NCI-H1105 (cell line): ENCODE measurements around the gene ANKZF1.

ENCODE experiments used
- DNase-seq: peaks from one replicate; lab custom pipeline; 2025; lab: John Stamatoyannopoulos, UW

ANKZF1 gene

DNA sequence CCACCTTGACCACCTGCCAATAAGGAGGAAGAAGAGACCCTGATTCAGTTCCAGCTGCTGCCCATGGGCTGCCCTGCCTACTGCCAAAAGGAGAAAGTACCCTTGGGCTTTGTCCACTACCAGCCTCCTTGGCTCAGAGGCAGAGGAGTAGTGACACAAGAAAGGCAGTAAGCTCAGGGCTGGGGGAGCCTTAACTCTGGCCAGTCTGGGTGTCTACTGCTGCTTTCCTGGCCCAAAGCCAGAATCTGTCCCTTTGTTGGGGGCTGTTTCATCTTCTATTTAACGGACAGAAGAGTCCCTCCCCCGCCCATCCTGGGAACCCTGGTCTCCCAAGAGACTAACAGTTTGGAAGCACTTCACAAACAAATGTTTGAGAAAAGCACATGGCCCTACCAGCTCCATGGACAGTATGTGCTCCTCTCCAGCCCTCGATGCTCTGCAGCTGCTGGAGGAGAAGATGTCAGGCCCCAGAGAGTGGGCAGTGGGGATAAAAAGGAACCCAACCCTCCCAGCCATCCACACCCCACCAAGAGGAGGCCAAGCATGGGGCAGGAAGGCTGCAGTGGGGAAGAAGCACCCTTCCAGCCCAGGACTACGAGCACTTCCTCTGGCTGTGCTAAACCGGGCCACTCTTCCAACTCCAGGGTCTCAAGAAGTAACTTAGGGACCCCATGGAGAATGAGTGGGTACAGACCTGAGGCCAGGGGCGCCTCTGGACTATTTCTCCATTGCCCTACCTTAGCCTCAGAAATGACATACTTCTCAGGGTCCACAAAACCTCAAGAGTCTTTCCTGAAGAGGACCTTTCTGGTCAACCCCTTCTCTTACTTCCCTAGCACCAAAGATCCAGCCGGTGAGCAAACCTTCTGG lies 1.3 kb upstream of the ANKZF1 start:
- no peak for DNase-seq

DNA sequence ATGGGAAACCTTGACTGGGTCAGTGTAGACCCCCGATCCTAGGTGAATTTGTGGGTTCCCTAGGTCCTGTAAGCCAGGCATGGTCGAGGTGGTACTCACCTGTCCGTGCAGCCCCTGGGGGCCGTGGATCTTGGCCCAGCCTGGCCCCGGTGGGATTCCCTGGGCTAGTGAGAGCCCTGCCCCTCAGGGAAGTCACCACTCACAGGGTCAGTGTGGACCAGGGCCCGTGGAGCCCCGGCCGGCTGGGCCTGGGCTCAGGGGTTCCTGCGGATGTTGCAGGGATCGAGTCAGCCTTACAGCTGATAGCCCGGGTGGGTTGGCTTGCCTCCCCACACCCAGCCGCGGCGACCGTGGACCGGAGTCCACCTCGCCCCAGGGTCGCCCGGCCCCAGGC lies 698 bp upstream of the ANKZF1 start:
- DNase-seq, result no peak

DNA sequence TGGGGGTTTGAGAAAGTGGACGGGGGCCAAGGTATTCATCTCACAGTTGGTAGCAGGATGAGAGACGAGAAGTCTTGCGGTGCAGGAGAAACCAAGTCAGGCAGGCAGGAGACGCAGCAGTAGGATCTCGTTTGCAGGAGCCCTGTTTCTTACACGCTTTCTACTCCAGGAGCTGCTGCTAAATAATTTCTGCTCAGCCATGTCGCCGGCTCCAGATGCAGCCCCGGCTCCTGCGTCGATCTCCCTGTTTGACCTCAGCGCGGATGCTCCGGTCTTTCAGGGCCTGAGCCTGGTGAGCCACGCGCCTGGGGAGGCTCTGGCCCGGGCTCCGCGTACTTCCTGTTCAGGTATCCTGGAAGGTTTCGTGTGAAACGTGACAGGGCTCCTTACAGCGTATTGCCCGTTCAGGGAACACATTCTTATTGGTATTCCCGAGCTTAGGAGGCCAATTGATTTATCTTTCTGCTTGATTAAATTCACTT lies 494 bp downstream of the ANKZF1 start:
- no peak for DNase-seq

DNA sequence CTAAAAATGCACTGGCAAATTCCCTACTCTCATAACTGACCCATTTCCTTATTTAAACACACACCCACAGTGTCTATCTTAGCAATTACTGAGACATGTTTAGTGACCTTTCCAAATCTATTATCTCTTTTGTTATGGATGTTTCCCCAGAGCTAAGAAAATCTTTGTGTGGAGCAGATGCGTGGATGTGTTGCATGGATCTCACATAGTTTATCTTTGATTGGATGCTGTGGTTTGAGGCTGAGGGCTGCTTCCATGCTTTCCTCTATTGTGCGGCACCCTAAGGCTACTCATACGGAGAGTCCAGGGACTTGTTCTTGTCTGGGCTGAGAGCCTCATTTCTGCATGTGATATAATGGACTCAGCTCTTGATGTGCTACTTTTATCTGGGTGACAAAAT lies 4.7 kb downstream of the ANKZF1 start:
- no peak for DNase-seq

DNA sequence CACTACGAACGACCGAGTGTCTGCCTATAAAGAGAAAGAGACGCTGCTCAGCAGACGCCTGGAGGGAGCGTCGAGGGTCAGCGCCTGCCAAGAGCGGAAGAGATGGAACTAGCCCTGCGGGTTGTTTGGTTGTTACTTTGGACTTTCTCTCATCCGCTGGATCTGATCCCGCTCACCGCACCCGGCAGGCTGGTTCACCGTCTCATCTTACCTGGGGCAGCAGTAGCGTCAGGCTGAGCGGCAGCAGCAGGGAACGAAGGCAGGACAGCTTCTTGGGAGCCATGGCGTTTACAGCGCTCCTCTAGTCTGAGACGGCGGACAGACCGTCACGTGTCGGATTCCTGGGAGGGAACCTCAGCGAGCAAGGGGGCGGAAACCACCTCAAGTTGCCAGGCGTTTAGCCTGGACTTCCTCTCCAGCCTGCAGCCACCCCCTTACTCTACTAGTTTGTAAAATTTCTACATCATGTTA lies 13.7 kb downstream of the ANKZF1 start:
- DNase-seq, result no peak

DNA sequence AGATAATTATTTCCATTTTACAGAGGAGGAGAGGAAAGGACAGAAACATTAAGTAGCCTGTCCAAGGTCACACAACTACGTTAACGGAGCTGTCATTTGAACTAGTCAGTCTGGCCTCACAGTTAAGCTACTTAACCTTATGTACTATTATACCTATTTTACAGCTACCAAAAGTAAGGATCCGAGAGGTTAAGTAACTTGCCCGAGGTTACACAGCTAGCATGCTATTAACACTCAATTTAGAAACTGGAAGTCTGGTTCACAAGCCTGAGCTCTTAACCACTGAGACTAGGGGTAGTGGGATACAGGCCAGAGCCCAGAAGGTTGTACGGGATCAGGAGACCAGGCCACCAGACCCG lies 15.2 kb downstream of the ANKZF1 start:
- no peak for DNase-seq

DNA sequence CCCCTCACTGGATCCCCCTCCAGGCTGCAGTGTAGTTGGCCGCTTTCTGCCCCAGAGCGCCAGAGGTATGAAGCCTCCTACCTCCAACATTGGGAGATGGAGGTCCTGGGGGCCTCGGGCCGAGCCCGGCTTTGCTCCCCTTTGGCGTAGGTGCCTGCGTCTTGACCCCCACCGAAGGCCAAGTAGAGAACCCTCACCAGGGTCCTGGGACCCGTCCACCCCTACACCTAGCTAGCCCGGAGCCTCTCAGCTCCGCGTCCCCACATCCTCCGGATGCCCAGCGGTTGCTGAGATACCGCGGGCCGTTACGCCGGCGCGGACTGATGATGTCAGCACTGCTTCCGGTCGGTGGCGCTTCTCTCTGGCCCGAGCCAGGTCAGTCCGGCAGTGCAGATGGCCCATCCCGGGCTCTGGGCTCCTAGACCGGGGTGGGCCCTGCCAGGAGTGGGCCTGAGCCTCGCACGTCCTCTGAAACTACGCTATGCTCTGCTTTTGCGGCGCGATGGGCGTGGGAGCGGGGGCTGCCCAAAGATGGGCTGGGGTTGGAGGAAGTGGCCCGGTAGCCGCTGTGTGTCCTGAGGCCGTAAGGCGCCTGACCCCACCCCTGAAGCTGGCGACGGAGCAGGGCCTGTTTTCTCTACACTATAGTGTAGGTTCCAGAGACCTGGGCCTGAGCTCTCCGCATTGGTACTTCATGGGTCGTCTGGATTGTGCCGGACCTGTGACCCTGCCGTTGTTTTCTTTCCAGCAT lies 15.7 kb downstream of the ANKZF1 start, which contains the start of the genes GLB1L and STK16:
Gene GLB1L (minus strand): TSS at position 297 of the 751 bp plus-strand sequence. CDS start 1,871 bp downstream, outside the sequence.
Gene STK16 (plus strand): TSS at position 332 of the 751 bp plus-strand sequence. CDS start 521 bp downstream, outside the sequence.
- peak; percentile 66 for DNase-seq

DNA sequence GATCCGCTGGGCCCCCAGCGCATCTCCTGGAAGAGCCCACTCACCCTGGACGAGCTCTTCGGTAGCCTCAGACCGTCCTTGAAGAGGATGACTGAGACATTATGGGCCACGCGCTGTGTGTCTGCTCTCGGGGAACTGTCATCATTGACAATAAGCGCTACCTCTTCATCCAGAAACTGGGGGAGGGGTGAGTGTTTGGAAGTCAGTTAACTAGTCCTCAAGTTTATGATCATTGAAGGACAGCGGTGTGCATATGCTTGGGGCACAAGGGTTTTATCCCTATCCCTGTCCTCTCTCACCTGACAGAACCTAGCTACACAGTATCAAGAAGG lies 16.3 kb downstream of the ANKZF1 start:
- no peak for DNase-seq

DNA sequence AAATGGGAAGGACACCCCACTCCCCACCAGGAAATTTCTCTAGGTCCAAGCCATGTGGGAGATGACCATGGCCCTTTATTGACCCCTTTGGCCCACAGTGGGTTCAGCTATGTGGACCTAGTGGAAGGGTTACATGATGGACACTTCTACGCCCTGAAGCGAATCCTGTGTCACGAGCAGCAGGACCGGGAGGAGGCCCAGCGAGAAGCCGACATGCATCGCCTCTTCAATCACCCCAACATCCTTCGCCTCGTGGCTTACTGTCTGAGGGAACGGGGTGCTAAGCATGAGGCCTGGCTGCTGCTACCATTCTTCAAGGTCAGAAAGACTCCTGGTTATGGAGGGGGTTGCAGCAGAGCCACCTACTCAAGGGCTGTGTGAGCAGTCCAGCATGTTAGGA lies 17.0 kb downstream of the ANKZF1 start:
- no peak for DNase-seq

DNA sequence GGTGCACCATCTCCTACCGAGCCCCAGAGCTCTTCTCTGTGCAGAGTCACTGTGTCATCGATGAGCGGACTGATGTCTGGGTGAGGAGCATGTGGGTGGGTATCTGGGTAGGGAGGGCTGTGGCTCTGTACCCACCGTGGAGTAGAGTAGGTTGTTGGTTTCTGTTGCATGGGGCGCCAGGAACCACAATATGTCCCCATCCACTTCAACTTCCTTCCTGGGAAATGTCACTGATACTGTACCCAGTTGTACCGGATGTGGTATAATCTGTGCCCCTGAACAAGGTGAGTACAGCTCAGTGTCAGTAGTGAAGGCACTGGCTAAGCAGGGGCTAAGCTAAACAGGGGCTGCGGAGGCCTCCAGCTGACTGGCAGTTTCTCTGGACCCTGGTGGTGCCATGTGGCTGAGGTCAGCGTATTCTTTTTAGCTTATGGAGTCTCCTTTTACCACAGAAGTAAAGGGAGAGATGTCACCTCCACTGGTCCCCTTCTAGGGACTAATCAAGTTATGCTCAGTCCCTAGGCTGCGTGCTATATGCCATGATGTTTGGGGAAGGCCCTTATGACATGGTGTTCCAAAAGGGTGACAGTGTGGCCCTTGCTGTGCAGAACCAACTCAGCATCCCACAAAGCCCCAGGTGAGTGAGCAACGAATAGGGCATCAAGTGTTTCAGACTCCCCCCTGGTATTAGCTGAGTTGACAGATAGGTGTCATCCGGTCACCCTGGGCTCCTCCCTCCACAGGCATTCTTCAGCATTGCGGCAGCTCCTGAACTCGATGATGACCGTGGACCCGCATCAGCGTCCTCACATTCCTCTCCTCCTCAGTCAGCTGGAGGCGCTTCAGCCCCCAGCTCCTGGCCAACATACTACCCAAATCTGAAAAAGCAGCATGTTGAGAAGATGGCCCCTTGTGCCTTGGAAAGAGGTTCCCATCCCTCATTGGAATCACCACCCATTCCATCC lies 18.4 kb downstream of the ANKZF1 start:
- DNase-seq, result no peak

DNA sequence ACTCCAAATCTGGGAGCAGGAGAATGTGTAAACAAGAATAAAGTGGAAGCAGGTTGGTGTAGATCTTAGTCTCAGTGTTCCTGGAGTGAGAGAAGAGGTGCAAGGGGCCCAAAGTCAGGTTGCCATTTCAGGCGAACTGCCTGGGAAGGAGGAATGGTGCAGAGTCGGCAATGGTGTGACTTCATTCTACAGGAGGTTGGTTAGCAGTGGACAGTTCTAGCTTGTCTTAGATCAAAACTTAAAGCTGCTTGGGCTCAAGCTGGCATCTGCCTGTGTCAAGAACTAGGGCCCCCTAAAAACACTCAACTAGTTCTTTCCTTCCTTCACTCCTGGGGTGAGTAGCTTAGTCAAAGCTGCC lies 19.2 kb downstream of the ANKZF1 start:
- DNase-seq, result no peak

DNA sequence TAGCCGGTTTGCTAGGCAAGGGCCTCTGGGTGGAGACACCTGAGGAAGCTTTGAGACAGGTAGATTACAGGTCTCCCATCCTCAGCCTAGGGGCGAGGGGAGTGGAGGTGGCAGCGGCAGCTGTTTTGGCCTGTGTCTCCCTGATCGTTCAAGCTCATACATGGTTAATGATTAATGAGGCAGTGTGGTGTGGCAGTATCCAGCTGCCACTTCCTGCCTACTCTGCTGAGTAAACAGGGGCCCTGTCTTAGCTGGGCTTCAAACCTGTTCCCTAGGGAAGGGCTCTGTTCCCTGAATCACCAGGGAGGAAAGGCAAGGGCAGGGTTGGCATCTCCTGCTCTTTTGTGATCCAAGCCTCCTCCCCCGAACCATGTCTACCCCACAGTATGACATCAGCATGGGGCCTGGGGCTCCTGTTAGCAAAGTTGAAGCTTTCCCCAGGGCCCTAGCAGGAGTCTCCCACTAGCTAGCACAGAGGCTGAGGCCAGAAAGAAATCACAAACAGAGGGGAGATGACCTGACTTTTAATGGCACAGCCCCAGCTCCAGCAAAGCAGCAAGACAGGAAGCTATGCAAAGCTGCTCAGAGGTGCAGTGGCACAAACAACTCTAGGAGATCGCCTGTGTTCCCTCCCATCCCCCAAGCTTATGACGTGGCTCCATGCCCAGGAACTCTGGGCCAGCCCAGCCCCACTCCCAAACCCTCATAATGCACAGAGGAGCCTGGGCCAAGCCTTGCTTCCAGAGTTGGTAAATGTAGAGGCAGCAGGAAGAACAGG lies 19.8 kb downstream of the ANKZF1 start:
- peak; percentile 23 for DNase-seq

DNA sequence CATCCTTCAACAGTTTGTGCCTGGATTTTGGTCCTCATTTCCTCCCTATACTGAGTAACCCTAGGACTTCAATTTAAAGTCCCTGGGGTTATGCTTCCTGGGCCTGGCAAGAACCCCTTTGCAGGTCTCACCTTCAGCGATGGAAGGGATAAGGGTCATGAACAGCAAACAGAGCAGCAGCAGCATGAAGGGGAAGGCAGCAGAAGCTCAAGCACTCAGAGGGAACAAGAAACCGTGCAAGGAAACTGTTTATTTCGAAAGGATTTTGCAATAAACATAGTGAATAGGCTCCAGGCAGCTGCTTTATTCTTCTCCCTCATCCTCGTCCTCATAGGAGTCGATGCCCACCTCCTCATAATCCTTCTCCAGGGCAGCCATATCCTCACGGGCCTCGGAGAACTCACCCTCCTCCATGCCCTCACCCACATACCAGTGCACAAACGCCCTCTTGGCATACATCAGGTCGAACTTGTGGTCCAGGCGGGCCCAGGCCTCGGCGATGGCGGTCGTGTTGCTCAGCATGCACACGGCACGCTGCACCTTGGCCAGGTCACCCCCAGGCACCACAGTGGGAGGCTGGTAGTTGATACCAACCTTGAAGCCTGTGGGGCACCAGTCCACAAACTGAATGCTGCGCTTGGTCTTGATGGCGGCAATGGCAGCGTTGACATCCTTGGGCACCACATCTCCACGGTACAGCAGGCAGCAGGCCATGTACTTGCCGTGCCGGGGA lies 20.6 kb downstream of the ANKZF1 start:
- no peak for DNase-seq

DNA sequence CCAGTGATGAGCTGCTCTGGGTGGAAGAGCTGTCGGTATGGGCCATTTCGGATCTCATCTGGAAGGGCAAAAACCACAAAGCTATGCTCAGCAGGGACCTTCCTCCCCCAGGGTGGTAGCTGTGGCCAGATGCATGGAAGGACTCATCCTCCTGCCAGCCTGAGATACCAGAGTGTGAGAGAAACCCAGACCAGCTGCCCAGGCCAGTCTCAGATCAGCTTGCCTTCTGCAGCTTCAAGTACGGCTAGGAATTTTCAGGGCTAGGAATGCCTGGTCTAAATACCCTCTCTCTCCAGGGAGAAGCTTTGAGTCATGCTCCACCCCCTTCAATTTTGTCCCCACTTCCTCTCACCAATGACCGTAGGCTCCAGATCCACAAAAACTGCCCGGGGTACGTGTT lies 22.1 kb downstream of the ANKZF1 start:
- no peak for DNase-seq

DNA sequence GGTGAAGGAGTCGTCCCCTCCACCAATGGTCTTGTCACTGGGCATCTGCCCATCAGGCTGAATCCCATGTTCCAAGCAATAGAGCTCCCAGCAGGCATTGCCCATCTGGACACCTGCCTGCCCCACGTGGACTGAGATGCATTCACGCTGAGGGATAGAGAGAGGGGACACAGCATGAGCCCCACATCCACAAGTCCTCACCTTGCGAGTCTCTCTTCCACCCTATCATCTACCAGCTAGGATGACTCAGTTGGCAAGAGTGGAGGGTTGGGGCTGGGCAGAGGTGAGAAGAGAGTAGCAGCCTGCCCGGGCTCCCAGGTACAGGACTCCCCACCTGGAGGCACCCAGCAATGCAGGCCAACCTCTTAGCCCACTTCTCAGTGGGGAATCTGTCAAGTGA lies 22.5 kb downstream of the ANKZF1 start:
- no peak for DNase-seq

DNA sequence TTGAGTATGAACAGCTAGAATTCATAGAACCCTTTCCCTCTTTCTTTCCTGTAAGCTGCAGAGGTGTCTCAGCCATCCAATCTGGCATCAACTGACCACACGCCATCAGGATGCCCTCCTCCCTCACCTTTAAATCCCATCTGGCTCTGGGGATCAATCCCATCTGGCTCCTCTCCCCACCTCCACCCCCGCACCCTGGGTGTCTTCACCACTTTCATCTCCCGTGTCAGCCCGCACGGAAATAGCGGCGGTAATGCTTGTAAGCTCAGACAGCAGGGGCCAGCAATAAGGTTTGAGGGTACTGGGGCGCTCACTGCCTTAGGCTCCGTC lies 22.9 kb downstream of the ANKZF1 start:
- DNase-seq, result no peak

DNA sequence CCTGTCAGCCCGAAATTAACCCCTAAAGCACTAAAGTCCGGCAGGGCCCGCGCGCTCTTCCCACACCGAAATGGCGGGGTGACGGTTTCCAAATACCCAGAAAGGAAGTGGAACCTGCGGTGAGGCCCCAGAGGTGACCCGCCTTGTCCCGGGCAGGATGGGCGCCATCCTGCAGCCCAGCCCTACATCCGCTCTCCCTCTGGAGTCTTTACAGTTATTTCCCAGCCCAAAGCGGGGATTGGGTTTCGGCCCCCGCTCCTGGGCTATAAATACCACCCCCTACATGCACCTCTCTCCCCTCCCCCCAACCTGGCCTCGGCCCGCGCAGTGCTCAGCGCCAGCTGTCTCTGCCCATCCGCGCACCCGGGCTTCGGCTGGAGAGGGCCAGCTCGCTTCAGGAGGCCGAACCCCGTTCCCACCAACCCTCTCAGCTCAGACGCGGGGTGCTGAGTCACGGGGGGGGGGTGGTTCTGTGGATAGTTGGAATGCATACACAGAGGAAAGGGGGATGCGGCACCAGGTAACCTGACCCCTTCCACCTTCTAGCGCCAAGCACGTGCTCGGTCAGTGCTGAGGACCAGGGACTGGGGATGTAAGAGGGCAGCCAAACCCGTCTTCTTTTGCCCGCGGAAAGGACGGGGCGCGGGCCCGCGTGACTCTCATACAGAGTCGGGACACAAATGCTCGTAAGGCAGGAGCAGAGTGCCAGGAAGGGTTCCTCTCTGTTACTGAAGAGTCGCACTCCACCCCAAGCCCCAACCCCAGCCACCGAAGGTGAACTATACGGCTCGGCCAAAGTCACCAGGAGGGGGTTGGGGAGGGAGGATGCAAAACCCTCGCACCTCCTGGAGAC lies 23.5 kb downstream of the ANKZF1 start, which contains the start of gene TUBA4B:
Gene TUBA4B (plus strand): TSS at position 344 of the 853 bp plus-strand sequence. CDS start 165 bp downstream, at position 509.
- DNase-seq, result no peak

DNA sequence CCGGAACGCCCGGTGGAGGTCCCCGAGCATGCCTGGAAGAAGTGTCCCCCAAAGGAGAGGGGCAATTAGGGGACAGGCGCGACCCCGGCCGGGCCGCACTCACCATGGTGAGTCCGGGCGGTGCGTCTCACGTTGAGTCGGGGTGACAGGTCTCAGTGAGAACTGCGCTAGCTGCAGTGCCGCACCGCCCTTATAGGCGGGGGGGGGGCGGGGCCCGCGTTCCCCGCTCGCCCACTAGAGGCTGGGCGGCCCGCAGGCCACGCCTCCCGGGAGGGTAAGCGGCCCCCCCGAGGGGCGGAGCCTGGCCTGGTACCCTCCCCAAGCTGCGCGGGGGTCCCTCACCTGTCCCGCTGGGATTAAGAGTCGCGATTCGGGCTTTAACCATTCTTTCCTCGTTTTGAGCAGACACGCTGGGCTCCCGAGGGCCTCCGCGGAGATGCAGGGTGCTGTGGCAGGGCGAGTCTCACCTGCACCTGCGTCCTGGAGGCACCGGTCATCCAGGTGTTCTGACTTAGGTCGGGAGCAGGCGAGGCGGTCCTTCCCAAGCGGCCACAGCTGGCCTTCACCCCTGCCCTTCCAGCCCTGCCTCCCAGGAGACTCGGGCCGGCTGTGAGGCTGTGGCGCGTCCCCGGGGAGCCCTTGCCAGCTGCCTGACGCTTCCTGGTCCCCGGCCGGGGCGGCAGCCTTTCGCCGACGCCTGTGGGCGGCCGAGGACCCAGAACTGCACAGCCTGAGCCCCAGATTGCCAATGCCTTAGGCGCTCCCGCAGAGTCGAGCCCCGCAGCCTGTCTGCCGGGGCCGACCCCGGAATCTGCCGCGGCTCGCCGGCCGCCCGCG lies 24.4 kb downstream of the ANKZF1 start, which contains the start of gene TUBA4A:
Gene TUBA4A (minus strand): TSS at position 166 of the 837 bp plus-strand sequence. CDS start 60 bp downstream, at position 106.
- peak; percentile 55 for DNase-seq
